NCI-H2171 (cell line): Measurements from ENCODE around the gene ZDHHC5.

ENCODE experiments used
- DNase-seq: peaks from one replicate; lab custom pipeline; 2025; lab: John Stamatoyannopoulos, UW

ZDHHC5 gene

DNA sequence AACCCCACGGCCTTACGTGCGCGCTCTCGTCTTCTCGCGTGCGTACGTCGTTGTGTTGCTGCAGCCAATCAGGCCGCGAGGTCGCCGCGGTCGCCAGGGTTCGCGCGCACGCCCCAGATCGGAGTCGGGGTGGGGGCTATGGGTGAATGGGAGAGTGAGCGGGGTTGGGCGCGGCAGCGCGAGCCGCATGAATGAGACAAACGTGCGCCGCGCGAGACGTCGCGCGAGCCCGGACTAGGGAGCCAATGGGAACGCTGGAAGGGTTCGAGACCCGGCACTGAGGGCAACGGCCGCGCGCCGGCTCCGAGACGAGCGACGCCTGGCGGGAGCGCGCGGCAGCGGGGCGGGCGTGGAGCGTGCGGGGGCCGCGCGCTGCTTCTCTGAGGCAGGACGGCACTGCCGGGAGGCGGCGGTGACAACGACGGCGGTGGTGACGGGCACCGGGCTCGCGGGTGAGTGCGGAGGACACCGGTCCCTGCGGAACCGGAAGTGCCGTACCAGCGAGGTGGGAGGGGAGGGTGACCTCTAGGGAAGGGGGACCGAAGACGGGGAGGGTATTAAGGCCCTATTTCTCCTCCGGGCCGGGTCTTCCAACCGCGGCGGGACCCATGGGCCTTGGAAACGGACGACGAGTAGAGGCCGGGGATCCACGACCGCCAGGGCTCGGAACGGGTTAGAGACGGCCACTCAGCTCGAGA is at the start of gene ZDHHC5:
Gene ZDHHC5, plus strand, starts transcription at position 379 of the 698 bp plus-strand sequence. CDS start 4,977 bp downstream, outside the sequence.
- peak; percentile 100 for DNase-seq

GRCh38 chr11:57618438-57618837 is 49.5 kb upstream of the ZDHHC5 start:
- DNase-seq: no peak

DNA sequence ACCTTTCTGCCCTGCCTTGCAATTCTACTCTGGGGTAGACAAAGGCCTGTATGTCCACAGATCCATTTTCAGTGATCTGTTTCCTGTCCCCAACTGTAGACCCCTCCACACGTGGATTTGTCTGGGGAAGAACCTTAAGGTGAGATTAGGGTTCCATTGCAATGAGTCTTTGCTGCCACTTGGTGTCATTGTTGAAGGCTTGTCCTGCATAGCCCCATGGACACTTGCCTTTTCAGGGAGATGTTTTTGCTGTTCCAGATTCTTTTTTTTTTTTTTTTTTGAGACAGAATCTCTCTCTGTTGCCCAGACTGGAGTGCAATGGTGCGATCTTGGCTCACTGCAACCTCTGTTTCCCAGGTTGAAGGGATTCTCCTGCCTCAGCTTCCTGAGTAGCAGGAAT is 48.6 kb upstream of the ZDHHC5 start:
- no peak for DNase-seq

DNA sequence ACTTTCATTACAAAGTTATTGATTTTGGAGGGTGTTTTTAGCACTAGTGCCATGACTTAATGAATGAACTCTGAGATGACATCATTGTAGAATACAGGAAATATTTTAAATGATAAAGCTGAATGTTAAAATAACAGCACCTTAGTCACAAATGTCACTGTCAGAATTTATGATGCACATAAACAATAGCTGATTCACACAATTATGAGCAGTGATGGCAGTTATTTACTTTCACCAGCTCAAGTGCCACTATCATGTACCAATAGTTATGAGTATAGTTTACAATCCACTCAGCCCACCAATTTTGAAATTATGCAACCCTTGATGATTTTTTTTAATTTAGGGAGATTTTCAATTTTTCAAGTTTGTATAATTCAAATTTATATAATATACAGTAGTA is 47.4 kb upstream of the ZDHHC5 start:
- DNase-seq: no peak

DNA sequence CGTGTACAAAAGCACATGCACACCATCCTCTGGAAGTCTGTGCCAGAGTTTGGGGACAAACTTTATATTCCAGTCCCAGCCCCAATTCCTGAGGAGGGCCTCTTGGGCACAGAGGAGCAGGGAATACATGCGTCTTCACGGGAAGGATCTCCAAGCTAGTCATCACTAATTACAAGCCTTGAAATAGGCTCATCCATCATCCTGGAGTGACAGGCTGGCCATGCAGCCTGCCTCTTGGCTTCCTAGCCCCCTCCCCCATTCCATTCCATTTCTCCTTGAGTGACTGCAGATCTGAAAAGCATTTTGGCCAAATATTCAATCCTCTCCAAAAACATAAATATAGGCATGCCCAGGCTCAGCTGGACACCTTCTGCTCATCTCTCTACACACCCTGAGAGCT is 45.7 kb upstream of the ZDHHC5 start:
- no peak for DNase-seq

DNA sequence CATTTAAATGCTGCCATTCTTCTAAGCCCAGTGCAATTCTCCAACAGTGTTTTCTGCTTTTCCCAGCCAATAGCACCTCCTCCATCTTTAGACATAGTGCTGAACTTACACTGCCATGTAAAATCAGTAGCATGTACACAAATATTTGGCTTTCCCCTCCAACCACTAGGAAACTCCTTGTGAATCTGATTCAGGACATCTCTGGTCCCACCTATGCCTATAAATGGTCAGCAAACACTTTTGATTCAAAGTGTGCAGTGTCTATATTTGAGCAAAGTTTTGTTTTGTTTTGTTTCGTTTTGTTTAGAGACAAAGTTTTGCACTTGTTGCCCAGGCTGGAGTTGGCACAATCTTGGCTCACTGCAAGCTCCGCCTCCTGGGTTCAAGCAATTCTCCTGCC is 43.0 kb upstream of the ZDHHC5 start:
- no peak for DNase-seq

DNA sequence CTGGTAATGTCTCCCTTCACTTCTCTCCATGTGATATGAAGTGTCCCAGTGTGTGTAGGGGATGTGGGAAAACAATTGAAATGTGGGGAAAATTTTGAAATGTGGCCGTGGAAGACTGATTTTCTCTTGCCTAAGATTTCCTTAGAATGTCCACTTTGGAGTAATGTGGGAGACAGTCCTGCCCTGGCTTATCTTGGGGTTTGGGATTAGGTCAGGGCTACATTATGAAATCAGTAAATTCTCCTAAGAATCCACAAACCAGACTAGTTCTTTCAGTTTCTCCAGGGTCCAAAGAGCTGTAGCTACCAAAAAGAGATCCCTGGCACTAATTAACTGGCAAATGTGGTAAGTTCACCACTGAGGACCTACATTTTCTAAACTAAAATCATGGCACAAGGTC is 41.0 kb upstream of the ZDHHC5 start:
- DNase-seq: no peak

GRCh38 chr11:57630171-57630570 is 37.7 kb upstream of the ZDHHC5 start:
- DNase-seq: no peak

GRCh38 chr11:57632116-57632515 is 35.8 kb upstream of the ZDHHC5 start:
- DNase-seq: no peak

DNA sequence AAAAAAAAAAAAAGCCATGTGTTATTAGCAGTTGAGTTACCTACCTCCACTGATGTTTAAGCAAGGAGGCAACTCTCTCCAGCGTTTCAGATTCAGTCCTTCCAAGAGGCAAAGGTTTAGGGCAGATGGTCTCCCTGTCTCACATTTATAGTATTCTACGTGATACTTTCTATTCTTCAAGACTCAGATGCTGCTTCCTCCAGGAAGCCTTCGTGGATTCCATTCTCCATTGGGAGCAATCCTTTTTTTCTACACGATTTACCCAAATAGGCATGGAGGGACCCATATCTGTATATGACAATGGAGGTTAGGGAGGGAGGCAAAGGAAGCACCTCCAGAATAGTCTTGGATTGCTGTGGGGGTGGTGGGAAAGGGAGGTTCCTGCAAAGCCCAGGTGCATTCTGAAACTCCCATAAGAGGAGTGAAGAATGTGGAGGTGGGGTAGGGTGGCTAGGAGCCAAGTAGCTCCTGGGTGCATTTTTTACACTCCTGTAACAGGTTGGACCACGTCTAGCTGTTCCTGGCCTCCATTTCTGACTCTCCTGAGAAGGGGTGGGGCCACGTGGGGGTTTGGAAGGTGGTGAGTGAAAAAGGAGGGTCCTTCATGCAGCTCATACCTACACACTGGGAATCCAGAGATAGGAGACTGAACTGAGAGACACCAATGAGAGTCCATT is 34.4 kb upstream of the ZDHHC5 start:
- no peak for DNase-seq

GRCh38 chr11:57634311-57634710 is 33.6 kb upstream of the ZDHHC5 start:
- no peak for DNase-seq

GRCh38 chr11:57635246-57635645 is 32.7 kb upstream of the ZDHHC5 start:
- DNase-seq: no peak

GRCh38 chr11:57637626-57638004 is 30.3 kb upstream of the ZDHHC5 start:
- no peak for DNase-seq

GRCh38 chr11:57638005-57638781 is 29.7 kb upstream of the ZDHHC5 start:
- DNase-seq: peak; percentile 93

DNA sequence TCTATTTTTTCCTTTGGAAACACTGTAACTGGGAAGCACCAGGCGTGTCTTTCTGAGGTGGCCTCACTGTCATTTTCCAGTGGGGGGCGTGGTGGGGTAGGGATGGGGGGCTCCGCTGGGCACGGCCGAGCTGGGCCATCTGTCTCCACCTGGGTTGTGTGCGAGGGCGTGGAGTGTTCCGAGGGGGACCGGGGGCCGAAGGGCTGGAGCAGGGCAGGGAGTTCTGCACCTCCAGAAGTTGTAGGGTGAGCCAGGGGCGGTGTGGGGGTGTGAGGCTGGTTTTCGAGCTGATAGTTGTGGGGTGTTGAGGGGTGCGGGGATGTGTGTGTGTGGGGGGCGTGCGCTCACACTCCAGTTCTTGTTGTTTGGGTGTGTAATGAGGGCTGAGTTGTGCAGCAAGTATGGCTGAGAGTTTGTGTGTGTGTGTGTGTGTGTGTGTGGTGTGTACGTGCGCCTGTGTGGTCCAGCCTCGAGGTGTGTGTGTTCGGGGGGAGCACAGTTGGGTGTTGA is 29.0 kb upstream of the ZDHHC5 start:
- DNase-seq: no peak

GRCh38 chr11:57639321-57640067 is 28.4 kb upstream of the ZDHHC5 start:
- DNase-seq: no peak

- no peak for DNase-seq
Observed at GRCh38 chr11:57640068-57640800, 27.7 kb upstream of the ZDHHC5 start.

DNA sequence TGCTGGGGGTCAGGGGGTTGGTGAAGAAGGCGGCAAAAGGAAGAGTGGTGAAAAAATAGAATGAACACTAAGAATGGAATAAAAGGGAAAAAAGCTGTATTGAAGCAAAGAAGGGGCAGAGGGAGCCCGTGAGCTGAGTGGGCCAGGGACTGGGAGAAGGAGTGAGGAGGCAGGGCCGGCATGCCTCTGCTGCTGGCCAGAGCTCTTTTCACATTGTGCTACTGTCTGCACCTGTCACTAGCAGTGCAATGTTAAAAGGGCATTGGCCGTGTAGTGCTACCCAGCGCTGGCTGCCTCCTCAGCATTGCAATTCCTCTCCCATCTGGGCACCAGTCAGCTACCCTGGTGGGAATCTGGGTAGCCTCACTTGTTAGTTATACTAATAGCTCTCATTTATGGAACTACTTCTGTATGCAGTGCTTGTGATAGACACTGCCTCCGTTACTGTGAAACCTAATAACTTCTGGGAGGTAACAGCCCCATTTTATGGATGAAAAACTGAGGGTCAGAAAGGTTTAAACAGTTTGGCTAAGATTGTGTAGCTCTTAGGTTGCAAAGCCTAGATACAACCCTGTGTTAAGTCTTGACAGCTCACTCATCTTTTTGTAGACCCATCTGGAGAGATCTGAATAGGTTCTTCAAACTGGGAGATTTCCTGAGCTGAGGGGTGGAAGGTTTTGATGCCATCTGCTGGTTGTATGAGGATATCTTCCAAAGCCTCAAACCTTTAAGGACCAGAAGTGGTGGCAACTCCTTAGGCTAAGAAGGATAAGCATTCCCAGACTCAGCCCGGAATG is 26.7 kb upstream of the ZDHHC5 start:
- DNase-seq: peak; percentile 37

GRCh38 chr11:57643802-57644201 is 24.1 kb upstream of the ZDHHC5 start:
- DNase-seq: no peak
